Testis (tissue), 2 donors: Measurements from ENCODE around the gene MAP7.

Source experiments
- CTCF ChIP-seq, 3 experiments: fragments of 450-650 bp in 2 of 3; fragments of 200-600 bp in 1 of 3; sonication (generic) in 1 of 3; IDR thresholded peaks; one replicate each; pipeline ENCODE4 v1.5.1; 2016 to 2019; ENCODE audit warnings: antibody characterized with exemption in 3 of 3, mild to moderate bottlenecking in 2 of 3, moderate library complexity in 1 of 3
- POLR2A ChIP-seq: fragments of 450-650 bp; IDR thresholded peaks from one replicate; pipeline ENCODE4 v1.6.1; 2017; ENCODE audit warnings: antibody characterized with exemption, mild to moderate bottlenecking, moderate library complexity

DNA sequence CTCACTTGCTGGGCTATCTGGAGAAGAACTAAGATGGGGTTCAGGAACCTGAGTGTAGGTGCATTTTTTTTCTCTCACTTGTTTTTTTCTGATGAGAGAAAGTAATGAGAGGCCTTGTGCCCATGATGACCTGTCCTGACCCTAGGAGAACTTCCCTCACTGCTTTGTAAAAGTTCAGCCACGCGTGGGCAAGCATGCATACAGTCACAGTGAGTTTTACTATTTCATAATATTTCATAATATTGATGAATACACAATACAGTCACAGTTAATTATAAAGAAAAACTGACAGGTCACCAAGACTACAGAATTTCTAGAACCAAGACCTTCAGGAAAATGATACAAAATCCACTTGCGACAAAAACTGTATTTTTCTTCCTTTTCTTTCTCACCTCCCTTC, 111.8 kb downstream of the MAP7 start:
- TF ChIP-seq POLR2A (no peak), CTCF (IDR thresholded peaks at IDR 0.05) (no peak)
